Activated T-cell treated with anti-CD3 and anti-CD28 coated beads for 24 hours (primary cell): ENCODE measurements around the gene NAALADL2.
"Not testable (repeated sequence)": the region's sequence is repeated elsewhere in the genome, so short reads cannot be mapped to it uniquely, and the experiment has no call there.

Source experiments
- DNase-seq: peaks from one replicate; pipeline ENCODE4 v3.0.0-alpha.2; 2020; ENCODE audit warnings: low read depth

NAALADL2 gene

GRCh38 chr3:175486255-175486654 lies 627.1 kb downstream of the NAALADL2 start:
- no peak for DNase-seq

DNA sequence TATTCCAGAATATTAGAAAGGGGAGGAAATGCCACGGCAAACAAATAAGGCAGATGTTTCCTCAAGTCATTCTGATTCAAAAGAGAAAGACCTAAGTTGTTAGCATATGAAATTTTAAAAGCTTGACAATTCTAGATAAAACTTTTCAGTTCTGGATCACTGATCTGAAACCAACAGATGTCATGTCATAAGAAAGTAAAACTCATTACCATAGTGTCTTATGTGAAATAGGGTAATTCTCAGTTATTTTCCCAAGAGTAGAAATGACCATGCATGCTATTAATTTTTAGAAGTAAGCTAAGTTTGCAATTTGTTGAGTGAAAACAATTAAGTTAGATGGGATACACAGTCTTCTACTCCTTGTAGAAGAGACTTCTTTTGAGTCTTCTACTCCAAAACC lies 630.3 kb downstream of the NAALADL2 start:
- no peak for DNase-seq

- no peak for DNase-seq
Observed at GRCh38 chr3:175493301-175493700, 634.2 kb downstream of the NAALADL2 start.

- no peak for DNase-seq
Observed at GRCh38 chr3:175495331-175495730, 636.2 kb downstream of the NAALADL2 start.

- DNase-seq = no peak
Observed at GRCh38 chr3:175502155-175502554, 643.0 kb downstream of the NAALADL2 start.

GRCh38 chr3:175511219-175511785 lies 652.2 kb downstream of the NAALADL2 start:
- no peak for DNase-seq

GRCh38 chr3:175512700-175513099 lies 653.6 kb downstream of the NAALADL2 start:
- DNase-seq = no peak

DNA sequence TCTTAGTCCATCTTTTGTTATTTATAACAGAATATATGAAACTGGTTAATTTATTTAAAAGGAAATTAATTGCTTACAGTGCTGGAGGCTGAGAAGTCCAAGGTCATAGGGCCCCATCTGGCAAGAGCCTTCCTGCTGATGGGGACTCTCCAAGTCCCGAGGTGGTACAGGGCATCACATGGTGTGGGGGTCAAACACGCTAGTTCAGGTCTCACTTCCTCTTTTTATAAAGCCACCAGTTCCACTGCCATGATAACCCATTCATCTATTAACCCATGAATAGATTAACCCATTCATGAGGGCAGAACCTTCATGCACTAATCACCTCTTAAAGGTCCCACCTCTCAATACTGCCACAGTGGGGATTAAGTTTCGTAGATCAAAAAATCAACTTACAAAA lies 659.3 kb downstream of the NAALADL2 start:
- no peak for DNase-seq

DNA sequence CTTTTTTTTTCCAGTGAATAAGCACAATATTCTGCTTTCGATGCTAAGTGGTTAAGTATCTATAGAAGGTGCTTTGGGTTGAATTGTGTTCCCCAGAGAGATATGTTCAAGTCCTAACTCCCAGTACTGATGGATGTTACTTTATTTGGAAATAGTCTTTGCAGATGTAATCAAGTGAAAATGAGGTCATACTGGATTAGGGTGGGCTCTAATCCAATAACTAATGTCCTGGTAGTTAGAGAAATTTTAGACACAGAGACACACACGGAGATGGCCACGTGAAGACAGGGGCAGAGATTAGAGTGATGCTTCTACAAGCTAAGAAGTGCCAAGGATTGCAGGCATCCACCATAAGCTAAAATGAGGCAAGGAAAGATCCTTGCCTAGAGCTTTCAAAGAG lies 662.3 kb downstream of the NAALADL2 start:
- no peak for DNase-seq

GRCh38 chr3:175526191-175526590 lies 667.1 kb downstream of the NAALADL2 start:
- no peak for DNase-seq

DNA sequence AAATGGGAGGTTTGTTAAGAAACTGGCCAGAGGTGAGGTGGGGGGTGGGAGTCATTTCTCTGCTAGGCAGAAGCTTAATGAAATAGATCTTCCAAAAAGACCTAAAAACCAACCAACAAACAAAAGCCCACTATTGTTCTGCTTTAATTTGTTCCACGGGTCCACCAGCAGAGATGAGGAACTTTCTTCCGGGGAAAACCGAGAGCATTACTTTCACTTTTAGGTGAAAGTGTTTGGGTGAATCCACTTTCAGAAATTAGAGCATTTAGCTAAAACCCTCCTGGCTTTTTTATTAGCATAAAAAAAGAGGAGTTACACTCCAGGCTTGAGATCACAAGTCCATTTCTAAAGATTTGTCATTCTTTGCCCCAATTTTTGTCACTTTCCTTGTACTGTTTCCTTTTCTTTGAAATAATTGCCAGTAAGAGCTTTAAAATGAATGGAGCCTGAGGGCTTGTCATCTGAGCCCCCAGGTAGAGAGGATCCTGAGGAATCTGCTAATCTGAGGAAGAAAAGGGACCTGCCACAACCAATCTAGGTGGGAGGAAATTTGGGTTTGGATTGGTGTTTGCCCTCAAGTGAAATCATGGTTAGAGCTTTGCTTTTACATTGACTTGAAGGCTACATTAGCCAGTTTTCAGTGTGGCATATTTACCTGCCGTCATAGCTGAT lies 667.6 kb downstream of the NAALADL2 start:
- no peak for DNase-seq

- not testable (repeated sequence) for DNase-seq
Observed at GRCh38 chr3:175528693-175529092, 669.6 kb downstream of the NAALADL2 start.

DNA sequence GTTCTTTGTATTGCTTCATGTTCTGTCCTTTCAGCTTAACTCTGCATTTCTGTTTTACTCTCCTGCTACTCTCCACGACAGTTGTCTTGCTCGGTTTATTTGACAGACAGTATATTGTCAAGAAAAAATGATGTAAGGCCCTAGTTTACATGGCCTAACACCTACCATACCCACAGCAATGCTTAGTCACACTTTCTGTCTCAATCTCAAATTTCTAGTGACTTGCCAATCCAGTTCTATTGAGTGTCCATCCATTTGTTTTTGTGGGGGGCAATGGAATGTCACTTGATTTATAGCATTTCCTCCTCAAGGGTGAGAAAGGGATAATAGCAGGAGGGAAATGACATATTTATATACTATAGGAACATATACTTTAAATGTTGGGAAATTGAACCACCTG lies 676.2 kb downstream of the NAALADL2 start:
- no peak for DNase-seq

- DNase-seq = no peak
Observed at GRCh38 chr3:175546115-175546514, 687.0 kb downstream of the NAALADL2 start.

DNA sequence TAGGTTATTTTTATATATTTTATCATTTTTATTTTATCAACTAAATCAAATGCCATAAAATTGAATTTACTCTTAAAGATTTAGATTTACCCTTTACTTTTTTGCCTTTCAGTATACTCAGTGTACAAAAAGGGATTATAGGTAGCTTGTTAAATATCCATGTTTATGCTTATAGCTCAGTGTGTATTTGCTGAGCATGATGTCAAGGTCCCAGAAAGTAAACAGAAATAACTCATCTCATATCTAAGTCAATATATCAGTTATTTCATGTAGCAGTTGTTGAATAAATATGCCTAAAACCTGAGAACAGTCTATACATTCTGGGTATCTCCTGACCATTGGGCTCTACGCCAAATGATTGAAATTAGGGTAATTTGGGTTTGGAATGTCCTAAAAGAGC lies 693.8 kb downstream of the NAALADL2 start:
- DNase-seq = no peak

- no peak for DNase-seq
Observed at GRCh38 chr3:175554801-175555200, 695.7 kb downstream of the NAALADL2 start.

- no peak for DNase-seq
Observed at GRCh38 chr3:175558261-175558660, 699.1 kb downstream of the NAALADL2 start.

- DNase-seq = no peak
Observed at GRCh38 chr3:175564363-175564762, 705.2 kb downstream of the NAALADL2 start.

- no peak for DNase-seq
Observed at GRCh38 chr3:175571096-175571495, 712.0 kb downstream of the NAALADL2 start.

GRCh38 chr3:175573226-175573625 lies 714.1 kb downstream of the NAALADL2 start:
- no peak for DNase-seq

DNA sequence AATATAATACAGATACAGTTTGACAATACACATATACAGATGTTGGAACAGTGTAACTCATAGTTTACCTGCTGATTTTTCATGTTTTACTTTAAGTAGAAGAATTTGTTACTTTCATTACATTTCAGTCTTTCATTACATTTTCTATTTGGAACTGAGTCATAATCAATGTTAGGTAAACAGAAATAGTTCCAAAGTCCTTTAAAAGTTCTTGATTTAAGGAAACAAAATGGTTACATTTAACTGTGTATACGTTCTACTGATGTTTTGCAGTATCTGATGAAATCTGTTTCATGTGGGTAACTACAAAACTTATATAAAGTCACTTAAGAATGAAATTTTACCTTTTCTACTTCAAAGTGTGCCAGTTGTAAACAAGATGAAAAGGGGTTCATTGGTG lies 721.2 kb downstream of the NAALADL2 start:
- DNase-seq = no peak

DNA sequence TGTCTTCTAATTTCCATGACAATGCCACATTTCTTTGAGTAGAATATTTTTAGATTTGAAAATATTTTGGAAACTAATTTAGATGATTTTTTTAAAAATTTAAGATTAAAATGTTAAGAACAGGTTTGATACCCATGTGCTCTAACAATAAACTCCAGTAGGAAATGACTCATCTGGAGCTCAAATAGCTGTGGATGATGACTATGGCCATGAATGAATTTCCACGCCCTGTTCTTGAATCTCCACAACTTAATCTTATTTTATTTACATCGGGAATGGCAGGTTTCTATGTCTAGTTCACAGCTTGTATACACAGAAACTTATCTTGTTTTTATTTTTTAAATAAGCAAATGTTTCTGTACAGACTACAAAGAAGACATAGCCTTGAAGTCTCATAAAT lies 726.8 kb downstream of the NAALADL2 start:
- DNase-seq = no peak

DNA sequence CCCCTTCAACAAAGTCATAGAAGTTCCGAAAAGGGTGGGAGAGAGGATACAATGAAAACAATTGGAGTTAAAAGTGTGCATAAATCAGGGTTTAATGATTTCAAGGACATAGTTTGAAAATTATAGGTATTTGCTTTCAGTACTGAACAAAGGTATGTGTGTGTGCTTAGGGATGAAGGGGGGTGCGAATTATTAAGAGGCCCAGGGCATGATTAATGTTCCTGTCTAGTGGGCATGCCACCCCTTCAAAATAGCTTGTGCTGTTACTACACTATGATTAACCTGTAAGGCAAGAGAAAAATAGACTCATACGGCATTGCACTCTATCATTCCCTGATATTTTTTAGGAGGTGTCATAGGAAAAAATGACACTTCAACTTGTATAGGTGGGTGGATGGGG lies 731.6 kb downstream of the NAALADL2 start:
- no peak for DNase-seq

DNA sequence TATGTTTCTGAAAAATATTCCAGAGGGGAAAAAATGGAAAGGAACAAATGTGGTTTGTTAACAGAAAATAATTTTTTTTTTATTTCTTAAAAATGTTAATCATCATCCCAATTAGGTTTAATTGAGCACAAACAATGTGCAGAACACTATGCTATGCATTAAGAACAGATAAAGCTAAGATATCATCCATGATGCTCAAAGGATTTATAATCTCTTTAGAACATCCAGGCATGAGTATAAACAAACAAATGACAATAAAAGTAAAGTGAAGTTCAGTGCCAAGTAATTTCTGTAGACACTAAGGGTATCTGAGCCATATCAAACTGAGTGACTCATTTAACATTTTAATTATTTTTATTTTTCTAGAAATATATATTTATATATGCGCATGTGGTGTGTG lies 732.2 kb downstream of the NAALADL2 start:
- DNase-seq = no peak
